ENCODE measurements around the gene C12orf42. TPM values are rescaled to one million over a fixed set of nuclear protein-coding genes. Genes with fewer than 3 reads are reported as not detected.

Gene C12orf42
- total and polyA plus RNA-seq, 10 of the 15 experiments (the other 5 are each of a cell fraction or from before 2014, with no cell fraction given) = 1.4 to 7.0 (median 2.4) TPM

DNA sequence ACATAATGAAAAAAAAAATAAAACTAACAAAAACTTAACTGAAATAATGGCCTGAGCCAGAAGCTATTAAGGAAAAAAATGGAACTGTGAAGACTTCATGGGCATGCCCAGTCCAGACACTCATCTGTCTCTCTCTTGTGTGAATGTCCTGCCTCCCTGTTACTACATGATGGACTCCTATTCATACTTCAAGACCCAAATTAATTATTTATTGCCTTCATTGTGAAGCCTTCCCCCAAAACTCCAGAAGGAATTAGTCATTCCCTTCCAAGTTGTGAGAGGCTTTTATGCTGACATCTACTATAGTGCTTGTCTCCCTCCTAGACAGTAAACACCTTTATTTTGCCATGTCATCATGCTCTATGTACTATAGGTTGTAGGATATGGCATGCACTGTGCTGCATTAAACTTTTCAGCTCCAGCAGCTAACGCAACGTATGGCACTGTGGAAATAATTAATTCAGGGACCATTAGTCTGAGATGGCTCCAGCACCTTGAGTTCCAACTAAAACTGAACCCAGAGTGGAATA, 25.0 kb upstream of the C12orf42 start:
- in situ Hi-C loops (cut with MboI) (no loop called here), intact Hi-C loops (cut with micrococcal nuclease; ENCODE audit: unreplicated experiment) (no loop called here)
- ChIA-PET POLR2A (no interaction called here), SMC1A (ENCODE audit: uncharacterized antibody, unreplicated experiment) (interaction anchor here (0.5 to 2.7 kb wide), 4 partner anchors 10 to 1341 kb away, joined by 3 to 15 read pairs (median 4); no protein-coding TSS in a partner anchor), RAD21 (ENCODE audit: unreplicated experiment) (no interaction called here), CTCF (interaction anchor here (1.0 to 1.3 kb wide), 3 partner anchors 9 to 572 kb away, joined by 3 to 4 read pairs (median 4); no protein-coding TSS in a partner anchor)
- TF ChIP-seq MXI1 (IDR thresholded peaks at IDR 0.05; ENCODE audit: low read depth, low read length) = no peak
- no peak for TF ChIP-seq EED (IDR thresholded peaks at IDR 0.05; ENCODE audit: low read depth)
- no peak for TF ChIP-seq ZSCAN29 (IDR thresholded peaks at IDR 0.05)
- TF ChIP-seq KDM1A (IDR thresholded peaks at IDR 0.05; ENCODE audit: borderline replicate concordance) = no peak
- no peak for TF ChIP-seq KAT2A (conservative IDR thresholded peaks at IDR 0.05; ENCODE audit: control insufficient read depth, low read depth, low read length)
- TF ChIP-seq CBX3 (IDR thresholded peaks at IDR 0.05; ENCODE audit: borderline replicate concordance, low read depth) = no peak
- TF ChIP-seq WRNIP1 (IDR thresholded peaks at IDR 0.05; ENCODE audit: borderline replicate concordance, low read depth, low read length) = no peak
- TF ChIP-seq IRF4 (IDR thresholded peaks at IDR 0.05; ENCODE audit: low read depth, low read length) = no peak
- no peak for TF ChIP-seq SREBF2 (IDR thresholded peaks at IDR 0.05; ENCODE audit: low read length)
- no peak for TF ChIP-seq TCF12 (IDR thresholded peaks at IDR 0.05; ENCODE audit: low read depth, low read length)
- no peak for TF ChIP-seq ESRRA (IDR thresholded peaks at IDR 0.05; ENCODE audit: low read length)
- TF ChIP-seq ZNF274 (IDR thresholded peaks at IDR 0.05; ENCODE audit: insufficient read depth, insufficient read length) = no peak
- no peak for TF ChIP-seq CREB1 (IDR thresholded peaks at IDR 0.05; ENCODE audit: low read depth)
- TF ChIP-seq ATF7 (IDR thresholded peaks at IDR 0.05; ENCODE audit: low read depth) = no peak
- FAIRE-seq (no peak), DNase-seq (ENCODE audit: low read depth, low spot score) (no peak), ATAC-seq (no peak)
- no TSS peak for BruUV-seq (replicated peaks)
- no peak overlapping the region for H3K27ac ChIP-seq (ENCODE audit: control insufficient read depth, insufficient read depth)
- H4K20me1 ChIP-seq (ENCODE audit: control insufficient read depth, insufficient read depth) = no peaks in the 10 kb centered on the region
- peaks cover 1% of the 10 kb centered on the region; the same call in 2 of the 3 replicates for H3K9me3 ChIP-seq (replicated peaks; ENCODE audit: control insufficient read depth, insufficient read depth, low read length)
- no peaks in the 10 kb centered on the region for H3K4me1 ChIP-seq (ENCODE audit: control insufficient read depth, insufficient read depth, low read length)
- no peaks in the 10 kb centered on the region for H3K36me3 ChIP-seq (ENCODE audit: control insufficient read depth in 2 of 2, insufficient read depth in 2 of 2, low read length in 1 of 2)
- H2AFZ ChIP-seq (ENCODE audit: control insufficient read depth, low read depth, low read length) = no peak overlapping the region
- H3K79me2 ChIP-seq (ENCODE audit: control insufficient read depth, insufficient read depth, low read length) = no peaks in the 10 kb centered on the region
- no peak overlapping the region for H3K9ac ChIP-seq (ENCODE audit: control insufficient read depth, insufficient read depth, low read length)
- 86% methylated on average over 2 of the region's 2 CpGs for WGBS (ENCODE audit: insufficient coverage, insufficient replicate concordance, low lambda C conversion rate, missing lambda C conversion rate)
- H3K4me3 ChIP-seq = no peak overlapping the region
- H3K4me2 ChIP-seq (ENCODE audit: control insufficient read depth, insufficient read depth) = no peak overlapping the region
- H3K27me3 ChIP-seq (replicated peaks in 1 of 2; ENCODE audit: control insufficient read depth in 2 of 2, insufficient read depth in 2 of 2, low read length in 1 of 2) = no peaks in the 10 kb centered on the region

All from GM12878 (cell line).